H54 (cell line): Measurements from ENCODE around the gene TRMT2A.
A peak's percentile ranks its signal among the peaks of the same experiment; 100 is the strongest.

Experiments used
- DNase-seq: peaks from one replicate; pipeline ENCODE4 v3.0.0; 2011; ENCODE audit warnings: low spot score, mixed read lengths; ENCODE audit not compliant: insufficient read length
- FAIRE-seq: peaks from 3 replicates; lab custom pipeline; 2011; peaks lifted over from hg19 to GRCh38; lab: Jason Lieb, UNC
- POLR2A ChIP-seq: IDR thresholded peaks from 2 replicates; pipeline ENCODE4 v1.6.1; 2011; ENCODE audit warnings: low read depth, mild to moderate bottlenecking, low read length

The TRMT2A gene

DNA sequence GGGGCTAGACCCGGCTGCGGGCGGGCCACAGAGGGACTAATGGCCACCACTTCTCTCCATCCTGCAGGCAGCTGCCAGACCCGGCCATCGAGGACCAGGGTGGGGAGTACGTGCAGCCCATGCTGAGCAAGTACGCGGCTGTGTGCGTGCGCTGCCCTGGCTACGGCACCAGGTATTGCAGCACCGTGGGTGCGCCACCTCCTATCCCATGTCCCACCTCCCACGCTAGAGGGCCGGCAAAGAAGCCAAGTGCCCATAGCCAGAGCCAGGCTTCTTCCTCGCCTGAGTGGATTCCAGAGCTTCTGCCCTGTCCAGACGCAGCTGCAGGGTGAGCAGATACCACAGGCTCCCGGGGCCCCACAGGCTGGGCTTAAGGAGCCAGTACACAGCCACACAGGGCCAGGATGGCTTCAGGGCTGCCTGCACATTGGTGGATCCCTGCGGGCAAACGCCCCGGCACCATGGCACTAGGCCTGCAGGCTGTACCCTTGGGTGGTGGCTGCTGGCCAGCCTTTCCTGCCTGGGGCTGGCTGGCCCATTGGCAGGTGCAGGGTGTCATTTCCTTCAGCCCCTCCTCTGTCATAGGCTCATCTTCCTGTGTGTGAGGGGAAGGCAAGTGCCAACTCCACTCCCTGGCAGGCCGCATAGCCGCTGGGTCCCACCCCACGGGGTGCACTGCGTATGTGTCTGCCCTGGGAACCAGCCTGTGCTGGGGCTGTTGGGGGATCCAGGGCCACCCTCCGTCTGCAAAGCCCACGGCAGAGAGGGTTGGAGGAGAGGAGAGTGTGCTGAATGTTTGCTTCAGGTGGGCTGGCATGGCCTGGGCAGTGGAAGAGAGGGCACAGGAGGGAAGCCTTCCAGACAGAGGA is 53.5 kb downstream of the TRMT2A start:
- TF ChIP-seq POLR2A: no peak
- FAIRE-seq (no peak), DNase-seq (no peak)

DNA sequence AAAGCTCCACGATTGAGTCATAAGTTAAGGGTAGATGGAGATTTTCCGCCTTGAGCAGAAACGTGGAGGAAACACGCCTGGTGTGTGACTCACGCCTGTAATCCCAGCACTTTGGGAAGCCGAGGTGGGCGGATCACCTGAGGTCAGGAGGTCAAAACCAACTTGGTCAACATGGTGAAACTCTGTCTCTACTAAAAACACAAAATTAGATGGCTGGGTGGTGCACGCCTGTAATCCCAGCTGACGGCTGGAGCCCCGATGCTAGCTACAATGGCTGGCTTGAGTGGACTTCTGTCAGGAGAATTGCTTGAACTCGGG is 54.3 kb downstream of the TRMT2A start:
- DNase-seq (no peak), FAIRE-seq (peak; percentile 60)
- no peak for TF ChIP-seq POLR2A

DNA sequence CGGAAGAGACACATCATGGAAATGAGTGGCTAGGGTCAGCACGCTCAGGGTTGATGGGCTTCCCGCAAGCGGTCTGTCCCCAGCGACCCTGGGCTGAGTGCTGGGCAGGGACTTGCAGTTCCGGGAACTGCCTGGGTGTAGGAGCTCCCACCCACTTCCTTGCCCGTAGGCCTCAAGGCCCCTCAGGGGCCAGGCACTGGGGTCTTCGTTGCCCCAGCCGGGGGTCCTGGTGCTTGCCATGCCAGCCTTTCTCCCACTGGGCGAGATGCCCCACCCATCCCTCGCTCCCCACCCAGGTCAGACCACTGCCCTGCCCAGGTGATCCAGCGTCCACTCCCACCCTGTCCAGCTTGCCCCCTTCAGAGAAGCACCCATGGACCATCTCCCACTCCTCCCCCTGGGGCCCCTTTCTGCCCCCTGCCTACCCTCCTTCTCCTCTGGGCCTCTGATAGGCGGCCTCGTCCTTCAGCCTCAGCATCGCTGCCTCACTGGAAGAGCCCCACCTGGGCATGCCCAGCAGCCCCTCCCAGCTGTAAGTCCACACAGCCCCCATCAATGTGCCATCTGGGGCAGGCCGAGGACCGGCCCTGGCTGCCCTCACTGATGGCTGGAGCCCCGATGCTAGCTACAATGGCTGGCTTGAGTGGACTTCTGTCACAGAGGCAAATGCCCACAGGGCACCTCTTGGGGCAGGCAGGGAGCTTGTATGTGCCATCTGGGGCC is 54.8 kb downstream of the TRMT2A start:
- DNase-seq: peak; percentile 65
- no peak for FAIRE-seq

More for the DNA sequence above, 54.8 kb downstream of the TRMT2A start:
- TF ChIP-seq POLR2A: no peak
